Measurements from ENCODE around the gene SHTN1. TPM values are rescaled to one million over a fixed set of nuclear protein-coding genes. Genes with fewer than 3 reads are reported as not detected.

SHTN1 gene
- total RNA-seq, 2 donors from 2014 or later = 24.7 to 37.1 TPM

DNA sequence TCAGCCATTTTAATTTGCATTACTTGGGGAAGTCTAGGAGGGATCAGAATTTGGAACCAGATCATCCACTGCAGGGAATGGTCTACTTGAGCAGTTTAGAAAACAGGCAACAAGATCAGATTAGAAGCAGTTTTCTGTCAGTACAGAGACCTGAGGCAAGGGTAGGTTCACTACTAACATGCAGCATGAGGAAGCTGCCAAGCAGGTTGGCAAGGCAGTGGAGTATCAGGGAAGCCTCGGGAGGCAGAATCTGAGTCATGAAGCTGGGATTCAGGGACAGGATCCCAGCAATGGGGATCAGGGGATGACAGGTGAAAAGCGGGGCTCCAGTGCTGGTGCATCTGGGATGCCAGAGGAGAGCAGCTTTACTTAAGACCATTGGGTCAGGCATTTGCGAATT lies 127.6 kb downstream of the SHTN1 start:
- no peak for TF ChIP-seq POLR2A (IDR thresholded peaks at IDR 0.05)
- TF ChIP-seq, protein P1, sequence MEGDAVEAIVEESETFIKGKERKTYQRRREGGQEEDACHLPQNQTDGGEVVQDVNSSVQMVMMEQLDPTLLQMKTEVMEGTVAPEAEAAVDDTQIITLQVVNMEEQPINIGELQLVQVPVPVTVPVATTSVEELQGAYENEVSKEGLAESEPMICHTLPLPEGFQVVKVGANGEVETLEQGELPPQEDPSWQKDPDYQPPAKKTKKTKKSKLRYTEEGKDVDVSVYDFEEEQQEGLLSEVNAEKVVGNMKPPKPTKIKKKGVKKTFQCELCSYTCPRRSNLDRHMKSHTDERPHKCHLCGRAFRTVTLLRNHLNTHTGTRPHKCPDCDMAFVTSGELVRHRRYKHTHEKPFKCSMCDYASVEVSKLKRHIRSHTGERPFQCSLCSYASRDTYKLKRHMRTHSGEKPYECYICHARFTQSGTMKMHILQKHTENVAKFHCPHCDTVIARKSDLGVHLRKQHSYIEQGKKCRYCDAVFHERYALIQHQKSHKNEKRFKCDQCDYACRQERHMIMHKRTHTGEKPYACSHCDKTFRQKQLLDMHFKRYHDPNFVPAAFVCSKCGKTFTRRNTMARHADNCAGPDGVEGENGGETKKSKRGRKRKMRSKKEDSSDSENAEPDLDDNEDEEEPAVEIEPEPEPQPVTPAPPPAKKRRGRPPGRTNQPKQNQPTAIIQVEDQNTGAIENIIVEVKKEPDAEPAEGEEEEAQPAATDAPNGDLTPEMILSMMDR (IDR thresholded peaks at IDR 0.05) = no peak
- Histone ChIP-seq H3K36me3 (replicated peaks in 1 of 2; ENCODE audit: insufficient read depth in 1 of 2, low read depth in 2 of 2) (no peaks in the 10 kb centered on the region), H3K27me3 (no peaks in the 10 kb centered on the region), H3K9me3 (no peaks in the 10 kb centered on the region), H3K4me1 (no peaks in the 10 kb centered on the region), H3K27ac (no peak overlapping the region), H3K4me3 (no peak overlapping the region)
- intact Hi-C loops (cut with DNase I) = no loop called here
- DNase-seq (no peak), ATAC-seq (no peak)
- 71 to 81% methylated on average over 2 to 3 of the region's 3 CpGs for WGBS, 2 donors

DNA sequence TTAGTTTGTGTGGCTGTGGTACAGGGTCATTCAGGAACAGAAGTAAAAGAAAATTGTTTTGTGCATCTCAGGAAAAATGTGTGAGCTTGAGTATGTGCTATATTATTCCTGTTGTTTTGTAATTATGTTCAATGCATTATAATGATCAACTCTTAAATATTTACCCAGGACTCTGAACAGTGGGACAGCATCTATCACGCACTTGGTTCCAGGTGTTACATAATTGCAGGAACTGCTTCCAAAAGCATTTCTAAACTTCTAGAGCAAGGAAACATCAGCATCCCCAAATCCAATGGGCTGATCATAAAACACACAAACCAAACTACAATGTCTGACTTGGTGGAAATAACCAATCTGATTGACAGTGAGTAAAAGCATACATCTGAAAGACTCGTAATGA lies 129.1 kb downstream of the SHTN1 start:
- no peak for TF ChIP-seq POLR2A (IDR thresholded peaks at IDR 0.05)
- TF ChIP-seq, protein P1 (IDR thresholded peaks at IDR 0.05) = no peak
- no peak overlapping the region for H3K27ac ChIP-seq
- DNase-seq = no peak
- H3K4me1 ChIP-seq = no peaks in the 10 kb centered on the region
- no peaks in the 10 kb centered on the region for H3K27me3 ChIP-seq
- H3K36me3 ChIP-seq (replicated peaks in 1 of 2; ENCODE audit: insufficient read depth in 1 of 2, low read depth in 2 of 2) = no peaks in the 10 kb centered on the region
- H3K9me3 ChIP-seq = no peaks in the 10 kb centered on the region
- ATAC-seq = no peak
- no peak overlapping the region for H3K4me3 ChIP-seq
- 65 to 72% methylated on average over 2 of the region's 2 CpGs for WGBS, 2 donors
- intact Hi-C loops (cut with DNase I) = no loop called here

DNA sequence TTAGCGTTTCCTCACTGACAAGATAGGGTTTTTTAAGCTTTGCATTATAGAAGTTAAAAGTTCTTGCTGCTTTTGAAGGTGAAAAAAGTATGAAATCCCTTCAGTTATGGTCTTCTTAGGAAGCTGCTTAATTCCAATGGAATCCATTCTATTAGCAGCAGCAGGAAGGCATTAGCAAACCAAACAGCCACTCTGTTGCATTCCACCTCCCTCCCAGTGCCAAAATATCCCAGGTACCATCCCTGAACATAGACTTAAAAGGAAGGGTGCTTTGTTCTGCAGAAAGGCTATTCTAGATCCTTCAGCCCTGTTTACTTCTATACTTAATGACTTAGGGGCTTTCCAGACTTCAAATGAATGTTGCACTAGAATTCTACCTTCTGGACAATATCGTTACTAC lies 131.9 kb downstream of the SHTN1 start:
- Histone ChIP-seq H3K27ac (no peak overlapping the region), H3K36me3 (replicated peaks in 1 of 2; ENCODE audit: insufficient read depth in 1 of 2, low read depth in 2 of 2) (no peaks in the 10 kb centered on the region), H3K27me3 (no peaks in the 10 kb centered on the region), H3K4me1 (no peaks in the 10 kb centered on the region), H3K9me3 (no peaks in the 10 kb centered on the region), H3K4me3 (no peak overlapping the region)
- ATAC-seq (no peak), DNase-seq (no peak)
- WGBS, 2 donors = 36 to 61% methylated on average over 2 of the region's 2 CpGs
- intact Hi-C loops (cut with DNase I) = no loop called here
- TF ChIP-seq, protein P1 (IDR thresholded peaks at IDR 0.05) = no peak
- no peak for TF ChIP-seq POLR2A (IDR thresholded peaks at IDR 0.05)

DNA sequence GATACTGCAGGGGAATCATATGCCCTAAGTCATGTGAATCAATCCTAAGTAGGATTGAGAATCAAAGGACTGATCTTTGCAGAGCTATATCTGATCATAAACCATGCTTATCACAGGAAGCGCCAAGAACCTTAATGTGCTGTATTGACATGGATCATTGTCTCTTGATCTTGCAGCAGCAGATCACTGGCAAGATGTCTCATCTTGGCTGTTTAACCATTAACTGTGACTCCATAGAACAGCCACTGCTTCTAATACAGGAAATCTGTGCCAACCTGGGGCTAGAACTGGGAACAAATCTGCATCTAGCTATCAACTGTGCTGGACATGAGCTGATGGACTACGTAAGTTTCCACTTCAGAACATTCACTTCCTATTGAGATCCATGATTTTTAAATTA lies 134.0 kb downstream of the SHTN1 start:
- Histone ChIP-seq H3K36me3 (replicated peaks in 1 of 2; ENCODE audit: insufficient read depth in 1 of 2, low read depth in 2 of 2) (no peaks in the 10 kb centered on the region), H3K27ac (no peak overlapping the region), H3K27me3 (no peaks in the 10 kb centered on the region), H3K9me3 (no peaks in the 10 kb centered on the region), H3K4me3 (no peak overlapping the region), H3K4me1 (no peaks in the 10 kb centered on the region)
- TF ChIP-seq, protein P1 (IDR thresholded peaks at IDR 0.05) = no peak
- no peak for TF ChIP-seq POLR2A (IDR thresholded peaks at IDR 0.05)
- no peak for ATAC-seq
- intact Hi-C loops (cut with DNase I) = no loop called here
- DNase-seq = no peak
- WGBS, 2 donors = 83 to 92% methylated on average over 2 of the region's 2 CpGs

DNA sequence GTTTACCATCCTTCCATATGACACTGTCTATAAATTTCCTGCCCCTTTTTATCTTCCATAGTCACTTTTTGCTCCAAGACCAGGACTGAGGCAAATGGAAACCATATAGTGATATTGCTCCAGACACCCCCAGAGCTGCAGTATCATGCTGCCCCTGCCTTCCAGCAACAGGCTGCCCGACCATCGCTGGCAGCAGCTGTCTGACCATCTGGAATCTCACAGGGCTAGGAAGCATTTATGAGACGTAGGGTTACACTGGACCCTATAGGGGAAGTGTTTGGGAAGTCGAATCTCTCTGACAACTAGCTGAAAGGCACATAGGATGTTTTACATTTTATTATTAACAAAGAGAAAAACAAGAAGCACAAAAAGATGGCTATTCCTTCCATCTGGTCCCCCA lies 136.3 kb downstream of the SHTN1 start:
- ATAC-seq (no peak), DNase-seq (no peak)
- Histone ChIP-seq H3K36me3 (replicated peaks in 1 of 2; ENCODE audit: insufficient read depth in 1 of 2, low read depth in 2 of 2) (no peaks in the 10 kb centered on the region), H3K9me3 (no peaks in the 10 kb centered on the region), H3K4me1 (no peaks in the 10 kb centered on the region), H3K27me3 (no peaks in the 10 kb centered on the region), H3K27ac (no peak overlapping the region), H3K4me3 (no peak overlapping the region)
- TF ChIP-seq, protein P1 (IDR thresholded peaks at IDR 0.05) = no peak
- TF ChIP-seq POLR2A (IDR thresholded peaks at IDR 0.05) = no peak
- intact Hi-C loops (cut with DNase I) = no loop called here
- 32 to 36% methylated on average over 3 to 4 of the region's 4 CpGs for WGBS, 2 donors
